Head of caudate nucleus (tissue), 42 donors: Measurements from ENCODE around the gene TSC22D4.
A peak's percentile ranks its signal among the peaks of the same experiment; 100 is the strongest.
"Not testable (repeated sequence)": the region's sequence is repeated elsewhere in the genome, so short reads cannot be mapped to it uniquely, and the experiment has no call there.

ENCODE experiments used
- DNase-seq, 42 donors: peaks; one replicate each; pipeline versions ENCODE4 v3.0.0 to v3.0.0-alpha.2; 2020 to 2021; ENCODE audit warnings: mixed read lengths in 7 of 42
- intact Hi-C: fragments of 100-400 bp; cut with DNase I; formaldehyde crosslinking; loops from one replicate; pipeline ENCODE4 v1.15.0; 2022

The TSC22D4 gene

GRCh38 chr7:100456562-100456961, 22.5 kb downstream of the TSC22D4 start:
- DNase-seq, result no peak
- intact Hi-C loops, result no loop called here

- DNase-seq, result no peak
These were observed 23.8 kb downstream of the TSC22D4 start for GRCh38 chr7:100455206-100455605.

GRCh38 chr7:100453854-100454253, 25.2 kb downstream of the TSC22D4 start:
- intact Hi-C loops, DNase-seq: not testable (repeated sequence)

More at GRCh38 chr7:100455206-100455605, 23.8 kb downstream of the TSC22D4 start:
- intact Hi-C loops, result no loop called here

- DNase-seq, result no peak
- intact Hi-C loops, result no loop called here
These were observed 26.5 kb downstream of the TSC22D4 start for GRCh38 chr7:100452513-100452912.

GRCh38 chr7:100449190-100449795, 29.7 kb downstream of the TSC22D4 start:
- intact Hi-C loops, result no loop called here
- no peak for DNase-seq

GRCh38 chr7:100447363-100447762, 31.7 kb downstream of the TSC22D4 start:
- intact Hi-C loops, DNase-seq: not testable (repeated sequence)

- intact Hi-C loops, result no loop called here
- no peak for DNase-seq
These were observed 33.0 kb downstream of the TSC22D4 start for GRCh38 chr7:100446040-100446439.

GRCh38 chr7:100444311-100445278, 34.4 kb downstream of the TSC22D4 start:
- intact Hi-C loops, result no loop called here
- peak in 1 of 42 donors; percentile 20 for DNase-seq

- intact Hi-C loops, result no loop called here
- DNase-seq, result peak in 3 of 42 donors; percentile 1 to 8 (median 8)
These were observed 35.7 kb downstream of the TSC22D4 start for GRCh38 chr7:100443096-100443840.

GRCh38 chr7:100441641-100442535, 37.1 kb downstream of the TSC22D4 start:
- intact Hi-C loops, result no loop called here
- DNase-seq, result peak in 4 of 42 donors; percentile 0 to 4 (median 3)

- DNase-seq, result peak in 6 of 42 donors; percentile 1 to 24 (median 6)
- intact Hi-C loops, result loop anchor here (5.0 kb wide), 1 partner anchor 38 kb away; the partner anchor contains the start of gene TSC22D4
These were observed 39.8 kb downstream of the TSC22D4 start for GRCh38 chr7:100439244-100439643.

GRCh38 chr7:100438731-100439130, 40.3 kb downstream of the TSC22D4 start:
- intact Hi-C loops, result loop anchor here (5.0 kb wide), 1 partner anchor 39 kb away; the partner anchor contains the start of gene TSC22D4
- peak in 8 of 42 donors; percentile 2 to 26 (median 4) for DNase-seq

- DNase-seq, result no peak
- intact Hi-C loops, result loop anchor here (5.0 kb wide), 1 partner anchor 39 kb away; the partner anchor contains the start of gene TSC22D4
These were observed 40.8 kb downstream of the TSC22D4 start for GRCh38 chr7:100438172-100438571.

GRCh38 chr7:100437150-100438100, 41.6 kb downstream of the TSC22D4 start:
- intact Hi-C loops, result loop anchor here (5.0 kb wide), 1 partner anchor 40 kb away; the partner anchor contains the start of gene TSC22D4

GRCh38 chr7:100435401-100436304, 43.4 kb downstream of the TSC22D4 start:
- intact Hi-C loops, result loop anchor here (5.0 kb wide), 1 partner anchor 42 kb away; the partner anchor contains the start of gene TSC22D4

More at GRCh38 chr7:100437150-100438100, 41.6 kb downstream of the TSC22D4 start:
- peak in 9 of 42 donors; percentile 1 to 37 (median 14) for DNase-seq

More at GRCh38 chr7:100435401-100436304, 43.4 kb downstream of the TSC22D4 start:
- peak in 31 of 42 donors; percentile 19 to 67 (median 33) for DNase-seq
